Body of pancreas (tissue), 4 donors: ENCODE data around the gene ADAT1.

Experiments
- CTCF ChIP-seq, 7 experiments: fragments of 450-650 bp in 4 of 7; fragments of 200-600 bp in 3 of 7; sonication (generic) in 3 of 7; IDR thresholded peaks; one replicate each; pipeline ENCODE4 v1.5.1; 2016 to 2019; ENCODE audit warnings: antibody characterized with exemption in 7 of 7
- POLR2A ChIP-seq, 3 donors: fragments of 450-650 bp; IDR thresholded peaks; one replicate each; pipeline ENCODE4 v1.6.1; 2016; ENCODE audit warnings: antibody characterized with exemption in 3 of 3, mild to moderate bottlenecking in 2 of 3

- TF ChIP-seq CTCF (IDR thresholded peaks at IDR 0.05) = no peak
- no peak for TF ChIP-seq POLR2A (IDR thresholded peaks at IDR 0.05)
Observed at GRCh38 chr16:75667503-75667902, 44.4 kb upstream of the ADAT1 start.
